ENCODE data around the gene CCDC196.
"Not testable (repeated sequence)": the region's sequence is repeated elsewhere in the genome, so short reads cannot be mapped to it uniquely, and the experiment has no call there.

Gene CCDC196

DNA sequence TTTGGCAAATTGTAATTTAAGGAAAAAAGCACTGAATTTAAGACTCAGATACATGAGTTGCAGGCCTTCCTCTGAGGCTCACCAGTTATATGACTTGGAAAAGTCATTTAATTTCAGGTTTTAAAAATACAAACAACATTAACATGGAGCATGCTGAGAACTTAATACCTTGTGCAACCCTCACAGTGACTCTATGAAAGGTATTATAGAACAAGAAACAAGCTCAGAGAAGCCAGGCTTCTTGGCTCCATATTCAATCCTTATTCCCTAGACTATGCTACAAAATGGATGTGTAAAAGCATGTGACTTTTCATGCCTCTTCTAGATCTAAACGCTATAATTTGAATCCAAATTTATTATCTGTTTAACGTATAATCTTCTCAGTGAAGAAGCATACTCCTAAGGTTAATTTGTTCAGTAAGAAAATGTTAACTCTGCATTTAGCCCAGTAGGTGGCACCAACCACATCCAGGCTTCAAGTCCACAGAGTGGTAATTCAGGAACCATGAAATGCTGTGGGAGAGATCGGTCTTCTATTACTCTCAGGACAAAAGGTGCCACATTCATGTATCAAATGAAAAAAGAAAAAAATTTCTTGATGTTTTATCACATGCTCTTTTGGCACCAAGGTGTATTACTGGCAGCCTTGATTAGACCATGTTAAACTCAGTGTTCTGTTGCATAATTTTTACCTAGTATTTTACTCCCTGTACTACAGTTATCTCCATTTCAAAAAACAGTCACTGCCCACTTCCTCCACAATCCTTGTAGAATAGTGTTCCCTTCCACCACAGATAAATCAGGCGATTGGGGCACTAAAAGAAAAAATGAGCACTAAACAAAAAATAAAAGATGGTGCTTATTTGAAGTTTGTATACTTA, 9.3 kb downstream of the CCDC196 start:
- DNase-seq (ENCODE audit: low read depth in 3 of 3), result peak in 1 of 3 experiments; percentile 12

- DNase-seq (ENCODE audit: low read depth in 3 of 3), result no peak
These were observed 10.1 kb downstream of the CCDC196 start for GRCh38 chr14:66496188-66496807.

DNA sequence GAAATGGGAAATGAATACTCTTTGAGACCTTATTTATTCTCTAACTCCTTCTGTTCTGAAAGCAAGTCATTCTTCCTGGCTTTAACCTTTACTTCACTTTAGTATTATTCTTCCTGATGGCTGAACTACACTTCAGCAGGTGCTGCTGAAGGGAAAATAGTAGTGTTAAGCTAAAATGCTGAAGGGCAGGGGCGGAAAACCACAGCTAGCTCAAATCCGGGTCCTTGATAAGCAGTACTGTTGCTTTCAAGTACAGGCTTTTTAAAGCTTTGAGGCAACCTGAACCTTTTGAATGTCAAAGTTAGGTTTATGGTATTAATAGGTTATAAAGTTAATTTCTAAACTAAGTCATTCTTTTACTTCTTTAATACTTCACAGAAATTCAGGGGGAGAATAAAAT, 10.7 kb downstream of the CCDC196 start:
- no peak for DNase-seq (ENCODE audit: low read depth in 3 of 3)

DNA sequence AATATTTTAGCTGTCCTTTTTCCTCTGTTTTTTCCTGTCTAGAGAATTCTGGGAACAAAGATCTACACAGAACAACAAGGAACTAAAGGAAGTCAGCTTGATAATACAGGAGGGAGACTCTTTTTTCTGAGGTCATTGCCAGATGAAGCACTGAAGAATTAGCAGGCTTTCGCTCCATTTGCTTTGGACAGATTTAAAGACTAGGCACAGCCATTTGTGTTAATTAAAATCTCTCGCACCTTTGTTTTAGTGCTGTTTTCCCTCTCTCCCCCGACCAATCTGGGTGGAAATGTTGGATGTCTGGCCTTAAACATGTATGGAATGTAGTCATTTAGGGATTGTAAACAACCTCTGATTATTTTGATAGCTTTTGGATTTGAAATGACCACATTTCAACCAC, 12.1 kb downstream of the CCDC196 start:
- no peak for DNase-seq (ENCODE audit: low read depth in 3 of 3)

DNA sequence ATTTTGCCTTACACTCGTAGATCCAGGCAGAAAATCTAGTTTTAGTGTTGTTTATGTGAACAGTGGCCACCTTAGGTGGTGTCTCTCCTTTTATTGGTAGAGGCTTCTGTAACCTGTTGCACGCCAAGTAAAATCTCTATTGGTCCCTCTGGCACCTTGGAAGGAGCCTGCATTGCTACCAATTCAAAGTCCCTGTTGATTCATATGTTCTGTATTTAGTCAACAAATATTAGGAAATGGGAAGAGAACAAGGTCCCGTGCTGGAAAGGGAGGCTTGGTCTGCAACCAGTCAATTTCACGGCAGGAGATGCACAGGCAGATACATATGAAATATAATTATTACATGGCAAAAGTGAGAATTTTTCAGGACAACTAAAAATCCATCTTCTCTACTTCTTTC, 15.4 kb downstream of the CCDC196 start:
- no peak for DNase-seq (ENCODE audit: low read depth in 3 of 3)

GRCh38 chr14:66502836-66503235, 16.7 kb downstream of the CCDC196 start:
- not testable (repeated sequence) for DNase-seq (ENCODE audit: low read depth in 3 of 3)

DNA sequence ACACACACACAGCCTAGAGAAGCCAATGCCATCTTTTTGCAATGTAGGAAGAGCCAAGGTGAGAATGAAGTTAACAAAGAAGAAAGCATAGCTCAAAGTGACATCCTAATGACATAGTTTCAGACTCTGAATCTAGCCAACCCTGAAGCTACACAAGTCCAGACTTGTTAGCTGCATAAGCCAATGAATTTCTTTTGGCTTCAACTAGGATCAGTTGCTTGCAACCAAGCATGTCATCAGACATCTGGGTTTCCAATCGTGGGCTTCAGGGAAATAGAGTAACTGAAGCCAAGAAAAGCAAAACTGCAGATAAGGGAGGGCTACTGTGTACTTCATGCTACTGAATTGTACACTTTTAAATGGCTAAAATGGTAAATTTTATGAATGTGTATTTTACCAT, 17.4 kb downstream of the CCDC196 start:
- no peak for DNase-seq (ENCODE audit: low read depth in 3 of 3)

DNA sequence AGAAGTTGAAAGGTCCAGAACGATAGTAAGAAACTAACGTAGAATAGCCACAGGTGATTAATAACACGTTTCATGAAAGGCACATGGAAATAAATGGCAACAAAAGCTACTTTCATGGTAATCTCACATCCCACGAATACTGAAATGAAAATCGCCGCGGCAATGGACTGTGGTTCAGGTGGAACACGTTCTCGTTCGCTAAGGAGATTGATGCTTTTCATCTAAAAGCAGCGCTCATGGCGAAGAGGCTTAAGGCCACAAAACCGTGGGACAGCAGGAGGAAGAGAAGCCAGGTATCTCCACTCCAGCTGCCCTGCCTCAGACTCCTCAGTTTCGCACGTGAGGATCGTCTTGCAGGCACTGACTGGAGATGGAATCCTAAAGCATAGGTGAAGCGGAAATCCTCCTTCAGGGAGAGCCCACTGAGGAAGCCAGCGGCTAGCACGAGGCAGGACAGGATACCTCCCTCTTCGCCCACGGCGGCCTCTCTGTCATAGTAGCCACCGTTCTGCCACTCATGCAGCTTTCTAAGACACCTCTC, 21.1 kb downstream of the CCDC196 start:
- DNase-seq (ENCODE audit: low read depth in 3 of 3), result no peak

GRCh38 chr14:66507722-66508546, 21.8 kb downstream of the CCDC196 start, which contains the start of gene GPHN:
GPHN (plus strand) TSS chr14:66508147.
- peak; percentile 68 to 79 (median 78) for DNase-seq (ENCODE audit: low read depth in 3 of 3)

- no peak for DNase-seq (ENCODE audit: low read depth in 3 of 3)
These were observed 22.3 kb downstream of the CCDC196 start for GRCh38 chr14:66508547-66508845.

DNA sequence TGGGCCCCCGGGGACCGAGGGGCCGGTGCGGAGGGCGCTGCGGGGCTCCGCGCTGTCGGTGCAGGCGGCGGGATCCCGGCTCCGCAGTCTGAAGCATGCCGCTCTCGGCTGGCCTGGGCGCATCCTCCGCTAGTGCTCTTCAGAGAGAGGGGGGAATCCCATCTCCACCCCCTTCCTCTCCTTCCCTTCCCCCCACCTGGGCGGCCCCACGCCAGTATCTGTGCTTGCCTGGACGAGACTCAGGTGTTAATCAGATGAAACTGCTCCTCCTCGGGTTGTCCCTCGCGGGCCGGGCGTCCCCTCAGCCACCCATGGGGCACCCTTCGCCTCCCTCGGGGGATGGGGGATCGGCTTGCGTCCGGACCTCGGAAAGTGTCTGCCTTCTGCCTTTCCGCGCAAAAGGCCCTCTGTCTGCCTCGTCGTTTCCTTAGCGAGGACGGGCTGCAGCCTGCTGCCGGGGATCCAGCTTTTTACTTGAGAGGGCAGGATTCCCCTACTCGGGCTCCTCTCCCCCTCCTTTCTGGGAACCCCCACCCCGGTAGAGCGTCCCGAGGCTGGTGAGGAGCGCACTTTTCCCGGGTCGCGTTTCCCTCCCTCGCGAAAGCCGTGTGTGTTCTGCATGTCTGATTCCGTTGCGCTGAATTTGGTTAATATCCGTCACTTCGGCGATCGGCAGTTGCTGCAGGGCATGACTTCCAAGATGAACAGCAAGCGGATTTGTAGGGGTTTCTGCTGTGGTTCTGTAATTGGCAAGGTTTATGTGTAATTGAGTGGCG, 22.9 kb downstream of the CCDC196 start:
- peak; percentile 29 to 38 (median 33) for DNase-seq (ENCODE audit: low read depth in 3 of 3)

DNA sequence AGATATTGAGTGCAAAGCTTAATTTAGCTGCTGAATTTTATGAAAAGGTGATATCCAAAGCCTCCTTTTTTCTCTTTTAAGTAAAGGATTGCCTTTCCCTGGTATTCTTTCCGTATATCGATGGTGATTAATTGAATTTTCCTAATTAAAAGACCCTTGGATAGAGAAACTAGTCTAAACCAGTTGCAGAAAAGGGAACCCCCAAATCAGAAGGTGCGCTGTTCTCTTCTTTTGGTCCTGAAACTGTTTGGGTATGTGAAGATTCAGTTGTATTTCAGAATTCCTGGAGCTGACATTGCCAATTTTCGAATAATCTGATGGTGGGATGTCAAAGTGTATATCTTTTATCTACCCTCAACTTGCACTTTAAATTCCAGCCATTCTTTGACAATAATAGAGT, 23.7 kb downstream of the CCDC196 start:
- DNase-seq (ENCODE audit: low read depth in 3 of 3), result no peak

DNA sequence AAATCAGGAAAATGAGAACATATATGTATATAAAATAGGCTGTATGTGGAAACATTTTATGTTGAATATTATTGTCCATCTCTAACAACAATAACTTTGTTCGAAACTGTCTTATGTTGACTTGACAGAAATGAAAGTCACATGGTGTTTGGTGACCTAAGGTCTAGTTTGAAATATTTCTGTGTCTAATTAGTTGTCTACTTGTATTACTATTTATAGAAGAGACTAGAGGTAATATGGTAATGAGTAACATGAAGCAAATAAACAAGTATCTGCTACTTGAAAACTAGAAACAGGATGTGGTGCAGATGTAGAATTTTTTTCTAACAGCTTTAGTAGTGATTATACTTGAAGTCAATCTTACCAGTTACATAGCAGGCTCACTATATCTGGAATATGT, 25.7 kb downstream of the CCDC196 start:
- no peak for DNase-seq (ENCODE audit: low read depth in 3 of 3)

DNA sequence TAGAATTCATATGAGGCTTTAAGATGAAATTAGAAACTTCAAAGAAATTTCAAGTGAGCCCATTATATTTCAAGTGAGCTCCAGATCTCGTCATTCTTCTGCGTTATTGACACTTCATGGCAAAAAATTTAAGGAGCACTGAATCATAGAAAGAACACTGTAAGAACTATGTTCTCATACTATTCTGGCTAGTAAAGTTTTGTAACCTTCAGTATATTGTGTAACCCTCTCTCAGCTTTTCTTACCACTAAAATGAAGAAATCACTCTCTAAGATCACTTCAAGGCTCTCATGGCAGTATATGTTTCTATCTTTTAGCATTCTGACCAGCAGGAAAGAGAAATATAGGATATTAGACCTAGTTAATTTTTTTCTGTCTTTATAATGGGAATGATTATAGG, 28.0 kb downstream of the CCDC196 start:
- DNase-seq (ENCODE audit: low read depth in 3 of 3), result no peak

GRCh38 chr14:66530526-66530925, 44.4 kb downstream of the CCDC196 start:
- no peak for DNase-seq (ENCODE audit: low read depth in 3 of 3)

GRCh38 chr14:66539034-66539433, 52.9 kb downstream of the CCDC196 start:
- DNase-seq (ENCODE audit: low read depth in 3 of 3), result no peak

DNA sequence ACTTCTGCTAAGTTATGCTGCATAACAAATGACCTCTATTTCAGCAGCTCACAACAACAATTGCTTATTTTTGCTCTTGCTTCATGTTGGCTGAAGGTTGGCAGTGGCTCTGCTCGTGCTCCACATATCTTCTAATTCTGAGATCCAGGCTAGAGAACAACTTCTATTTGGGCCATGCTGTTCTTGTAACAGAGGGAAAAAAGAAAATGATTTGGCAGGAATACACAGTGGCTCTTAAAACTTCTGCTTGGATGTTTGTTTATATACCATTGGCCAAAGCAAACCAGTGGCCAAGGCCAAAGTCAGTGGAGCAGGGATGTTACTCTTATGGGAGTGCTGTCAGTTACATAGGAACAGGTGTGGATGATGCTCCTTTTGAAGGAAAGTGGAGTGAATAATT, 53.9 kb downstream of the CCDC196 start:
- no peak for DNase-seq (ENCODE audit: low read depth in 3 of 3)

DNA sequence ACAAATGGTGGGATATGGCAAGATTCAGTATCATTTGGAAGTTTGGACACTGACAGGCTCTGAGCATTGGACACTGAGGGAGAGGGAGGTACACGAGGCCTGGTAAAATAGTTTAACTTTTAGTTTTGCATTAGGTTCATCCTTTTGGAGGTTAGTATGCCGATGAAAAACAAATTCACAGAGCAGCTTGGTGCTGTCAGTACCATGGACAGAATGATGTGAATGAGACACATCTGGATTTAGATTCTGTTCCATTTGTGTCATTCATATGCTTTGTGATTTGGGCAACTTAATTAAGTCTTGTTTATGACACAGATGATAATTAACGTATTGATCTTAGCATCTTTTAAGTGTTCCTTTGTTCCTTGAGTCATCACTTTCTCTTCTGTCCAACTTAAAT, 55.5 kb downstream of the CCDC196 start:
- DNase-seq (ENCODE audit: low read depth in 3 of 3), result no peak

DNA sequence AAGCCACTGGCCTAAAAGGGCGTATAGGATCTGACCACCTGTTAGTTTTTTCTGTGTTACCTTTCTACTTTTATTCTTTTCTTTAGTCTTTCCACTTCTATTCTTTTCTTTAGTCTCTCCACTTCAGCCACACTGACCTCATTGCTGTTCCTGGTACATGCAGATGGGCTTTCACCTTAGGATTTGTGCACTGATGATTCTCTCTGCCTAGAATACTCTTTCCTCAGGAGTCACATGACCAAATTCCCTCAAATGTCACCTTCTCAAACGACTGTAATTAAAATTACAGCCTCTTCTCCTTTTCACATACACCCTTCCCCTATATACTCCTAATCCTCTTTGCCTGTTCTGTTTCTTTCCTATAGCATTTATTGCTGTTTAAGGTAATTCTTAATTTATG, 57.8 kb downstream of the CCDC196 start:
- DNase-seq (ENCODE audit: low read depth in 3 of 3), result no peak

DNA sequence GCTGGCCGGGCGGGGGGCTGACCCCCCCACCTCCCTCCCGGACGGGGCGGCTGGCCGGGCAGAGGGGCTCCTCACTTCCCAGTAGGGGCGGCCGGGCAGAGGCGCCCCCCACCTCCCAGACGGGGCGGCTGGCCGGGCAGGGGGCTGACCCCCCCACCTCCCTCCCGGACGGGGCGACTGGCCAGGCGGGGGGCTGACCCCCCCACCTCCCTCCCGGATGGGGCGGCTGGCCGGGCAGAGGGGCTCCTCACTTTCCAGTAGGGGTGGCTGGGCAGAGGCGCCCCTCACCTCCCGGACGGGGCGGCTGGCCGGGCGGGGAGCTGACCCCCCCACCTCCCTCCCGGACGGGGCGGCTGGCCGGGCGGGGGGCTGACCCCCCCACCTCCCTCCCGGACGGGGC, 59.0 kb downstream of the CCDC196 start:
- not testable (repeated sequence) for DNase-seq (ENCODE audit: low read depth in 3 of 3)

GRCh38 chr14:66545751-66546150, 59.6 kb downstream of the CCDC196 start:
- DNase-seq (ENCODE audit: low read depth in 3 of 3), result not testable (repeated sequence)

Measured in stimulated activated CD4-positive, alpha-beta T cell treated with anti-CD3 and anti-CD28 coated beads, TNF-alpha, amount 100 ng/mL, for 4 hours (primary cell).